Esophagus muscularis mucosa (tissue), 3 donors: ENCODE results near the gene ARL15.
A peak's percentile ranks its signal among the peaks of the same experiment; 100 is the strongest.

Experiments
- CTCF ChIP-seq, 3 experiments: fragments of 200-600 bp in 2 of 3; fragments of 450-650 bp in 1 of 3; sonication (generic) in 2 of 3; IDR thresholded peaks; one replicate each; pipeline ENCODE4 v1.5.1; 2017 to 2019; ENCODE audit warnings: antibody characterized with exemption in 3 of 3, mild to moderate bottlenecking in 2 of 3, moderate library complexity in 1 of 3
- POLR2A ChIP-seq: fragments of 450-650 bp; IDR thresholded peaks from one replicate; pipeline ENCODE4 v1.6.1; 2017; ENCODE audit warnings: antibody characterized with exemption, moderate library complexity, mild to moderate bottlenecking, low read depth

- TF ChIP-seq CTCF (IDR thresholded peaks at IDR 0.05): peak; percentile 35 to 62 (median 48)
- no peak for TF ChIP-seq POLR2A
Observed at GRCh38 chr5:54234304-54234933, 76.0 kb downstream of the ARL15 start.
